ENCODE data around the gene IER5L. TPM values are rescaled to one million over a fixed set of nuclear protein-coding genes. Genes with fewer than 3 reads are reported as not detected.
A peak's percentile ranks its signal among the peaks of the same experiment; 100 is the strongest.

The IER5L gene
- total and polyA plus RNA-seq, 9 of the 15 experiments (the other 6 are each of a cell fraction or from before 2014, with no cell fraction given): 0.14 to 11.9 (median 0.52) TPM

DNA sequence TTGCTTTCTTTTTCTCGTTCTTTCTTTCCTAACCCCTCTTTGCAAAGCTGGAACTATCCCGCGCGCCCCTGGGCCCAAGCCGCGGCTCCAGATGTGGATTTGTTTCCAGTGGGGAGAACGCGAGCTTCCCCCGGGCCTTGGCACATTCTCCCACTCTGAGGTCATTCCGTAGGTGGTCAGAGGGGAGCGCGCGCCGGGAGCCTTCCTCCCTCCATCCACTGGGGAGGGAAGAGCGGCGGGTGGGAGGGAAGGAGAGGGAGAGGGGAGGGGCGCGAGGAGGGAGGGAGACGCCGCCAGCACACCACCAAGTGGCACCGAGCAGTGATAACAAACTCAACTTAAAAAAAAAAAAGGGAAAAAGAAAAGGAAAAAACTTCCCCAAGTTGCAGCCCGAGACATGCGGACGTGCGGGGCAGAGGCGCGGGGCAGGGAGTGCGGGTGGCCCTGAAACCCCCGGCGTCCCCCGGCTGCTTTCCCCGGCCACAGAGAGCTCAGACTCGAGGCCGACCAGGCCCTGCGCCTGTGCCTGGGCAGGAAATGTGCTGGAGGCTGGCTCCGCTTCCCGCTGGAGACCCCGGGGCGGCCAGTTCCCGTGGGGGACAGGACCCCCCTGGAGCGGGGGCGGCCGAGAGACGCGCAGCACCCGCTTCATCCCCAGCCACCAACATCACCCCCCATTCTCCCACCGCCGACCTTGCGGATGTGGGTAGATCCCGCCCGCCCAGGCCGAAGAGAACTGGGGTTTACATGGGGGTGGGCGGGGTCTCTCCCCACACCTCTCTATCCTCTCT lies 3.1 kb downstream of the IER5L start (continued):
- no peak for TF ChIP-seq RBM39 (optimal IDR thresholded peaks at IDR 0.05; ENCODE audit: low read depth, low read length)
- no peak for TF ChIP-seq ZNF561 (CRISPR knock-in tag; conservative IDR thresholded peaks at IDR 0.05)
- TF ChIP-seq, protein P1, sequence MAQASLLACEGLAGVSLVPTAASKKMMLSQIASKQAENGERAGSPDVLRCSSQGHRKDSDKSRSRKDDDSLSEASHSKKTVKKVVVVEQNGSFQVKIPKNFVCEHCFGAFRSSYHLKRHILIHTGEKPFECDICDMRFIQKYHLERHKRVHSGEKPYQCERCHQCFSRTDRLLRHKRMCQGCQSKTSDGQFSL (CRISPR knock-in tag; IDR thresholded peaks at IDR 0.05): 0 out of 2 replicates have a peak, but pooled peaks have one; percentile 46
- TF ChIP-seq, protein P1 (tag; IDR thresholded peaks at IDR 0.05): peak in 1 of 2 experiments; percentile 54; a peak in 1 of 4 replicates
- TF ChIP-seq ZNF174 (CRISPR knock-in tag; IDR thresholded peaks at IDR 0.05): no peak
- TF ChIP-seq, protein P2, sequence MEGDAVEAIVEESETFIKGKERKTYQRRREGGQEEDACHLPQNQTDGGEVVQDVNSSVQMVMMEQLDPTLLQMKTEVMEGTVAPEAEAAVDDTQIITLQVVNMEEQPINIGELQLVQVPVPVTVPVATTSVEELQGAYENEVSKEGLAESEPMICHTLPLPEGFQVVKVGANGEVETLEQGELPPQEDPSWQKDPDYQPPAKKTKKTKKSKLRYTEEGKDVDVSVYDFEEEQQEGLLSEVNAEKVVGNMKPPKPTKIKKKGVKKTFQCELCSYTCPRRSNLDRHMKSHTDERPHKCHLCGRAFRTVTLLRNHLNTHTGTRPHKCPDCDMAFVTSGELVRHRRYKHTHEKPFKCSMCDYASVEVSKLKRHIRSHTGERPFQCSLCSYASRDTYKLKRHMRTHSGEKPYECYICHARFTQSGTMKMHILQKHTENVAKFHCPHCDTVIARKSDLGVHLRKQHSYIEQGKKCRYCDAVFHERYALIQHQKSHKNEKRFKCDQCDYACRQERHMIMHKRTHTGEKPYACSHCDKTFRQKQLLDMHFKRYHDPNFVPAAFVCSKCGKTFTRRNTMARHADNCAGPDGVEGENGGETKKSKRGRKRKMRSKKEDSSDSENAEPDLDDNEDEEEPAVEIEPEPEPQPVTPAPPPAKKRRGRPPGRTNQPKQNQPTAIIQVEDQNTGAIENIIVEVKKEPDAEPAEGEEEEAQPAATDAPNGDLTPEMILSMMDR (IDR thresholded peaks at IDR 0.05 in 2 of 3, conservative IDR thresholded peaks at IDR 0.05 in 1 of 3; ENCODE audit: insufficient read depth in 2 of 3, low read depth in 1 of 3, low read length in 3 of 3): peak in 1 of 3 experiments; percentile 22; a peak in 2 of 6 replicates
- no peak for TF ChIP-seq GABPB1 (CRISPR knock-in tag; IDR thresholded peaks at IDR 0.05)
- no peak for TF ChIP-seq GABPA (tag; conservative IDR thresholded peaks at IDR 0.05; ENCODE audit: low read depth)
- TF ChIP-seq, protein P3, sequence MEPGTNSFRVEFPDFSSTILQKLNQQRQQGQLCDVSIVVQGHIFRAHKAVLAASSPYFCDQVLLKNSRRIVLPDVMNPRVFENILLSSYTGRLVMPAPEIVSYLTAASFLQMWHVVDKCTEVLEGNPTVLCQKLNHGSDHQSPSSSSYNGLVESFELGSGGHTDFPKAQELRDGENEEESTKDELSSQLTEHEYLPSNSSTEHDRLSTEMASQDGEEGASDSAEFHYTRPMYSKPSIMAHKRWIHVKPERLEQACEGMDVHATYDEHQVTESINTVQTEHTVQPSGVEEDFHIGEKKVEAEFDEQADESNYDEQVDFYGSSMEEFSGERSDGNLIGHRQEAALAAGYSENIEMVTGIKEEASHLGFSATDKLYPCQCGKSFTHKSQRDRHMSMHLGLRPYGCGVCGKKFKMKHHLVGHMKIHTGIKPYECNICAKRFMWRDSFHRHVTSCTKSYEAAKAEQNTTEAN (CRISPR knock-in tag; IDR thresholded peaks at IDR 0.05): no peak
- TF ChIP-seq, protein P4, sequence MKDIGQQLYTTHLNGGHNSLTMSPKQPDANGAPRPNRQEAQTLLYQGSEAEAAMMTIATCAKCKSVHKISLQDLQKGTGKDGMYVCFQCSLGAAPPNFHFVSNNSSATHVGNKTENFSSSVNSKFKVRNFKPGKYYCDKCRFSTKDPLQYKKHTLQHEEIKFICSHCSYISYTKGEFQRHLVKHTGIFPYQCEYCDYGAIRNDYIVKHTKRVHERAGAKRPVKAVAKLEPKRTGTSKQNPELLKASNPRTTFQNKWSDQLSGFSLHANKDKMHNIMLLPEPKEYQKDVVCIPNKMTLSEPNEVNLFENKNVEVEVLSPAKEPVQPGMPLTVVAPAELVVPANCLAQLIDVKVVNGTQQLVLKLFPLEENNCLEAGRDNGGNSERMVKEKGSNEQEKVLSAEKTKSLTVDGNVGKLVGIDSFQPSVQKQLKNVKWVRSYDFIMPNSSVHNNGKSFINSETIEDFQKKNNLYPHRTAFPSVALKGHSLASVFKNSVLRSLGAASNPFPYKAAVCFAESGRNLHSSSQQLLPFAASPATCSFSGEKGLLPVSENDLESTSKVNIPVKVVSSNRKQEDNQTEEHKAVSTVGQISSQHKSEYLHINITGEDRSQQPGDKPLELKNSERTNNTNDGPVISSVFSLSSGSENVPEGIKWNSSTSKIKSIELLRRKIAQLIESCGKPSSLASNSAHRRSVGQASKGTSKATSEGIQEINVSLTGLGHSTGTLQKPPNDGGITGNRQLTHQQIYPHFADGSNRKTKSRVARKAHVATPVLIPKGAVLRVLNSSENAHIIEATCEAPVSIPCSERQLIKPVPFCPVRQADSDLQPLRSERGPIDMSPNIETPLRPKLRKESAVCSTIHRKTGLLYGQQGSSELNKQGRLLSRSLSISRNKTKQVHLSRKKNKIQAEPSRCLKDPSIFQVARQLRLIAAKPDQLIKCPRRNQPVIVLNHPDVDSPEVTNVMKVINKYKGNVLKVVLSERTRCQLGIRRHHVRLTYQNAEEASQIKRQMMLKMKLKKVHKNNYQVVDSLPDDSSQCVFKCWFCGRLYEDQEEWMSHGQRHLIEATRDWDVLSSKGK (CRISPR knock-in tag; IDR thresholded peaks at IDR 0.05): no peak
- no peak for TF ChIP-seq ZNF134 (CRISPR knock-in tag; conservative IDR thresholded peaks at IDR 0.05)
- TF ChIP-seq, protein P5, sequence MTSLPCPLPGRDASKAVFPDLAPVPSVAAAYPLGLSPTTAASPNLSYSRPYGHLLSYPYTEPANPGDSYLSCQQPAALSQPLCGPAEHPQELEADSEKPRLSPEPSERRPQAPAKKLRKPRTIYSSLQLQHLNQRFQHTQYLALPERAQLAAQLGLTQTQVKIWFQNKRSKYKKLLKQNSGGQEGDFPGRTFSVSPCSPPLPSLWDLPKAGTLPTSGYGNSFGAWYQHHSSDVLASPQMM (CRISPR knock-in tag; IDR thresholded peaks at IDR 0.05): no peak

Measured in K562 (cell line).